Measurements from ENCODE around the gene CACNA1S.

- no peak for TF ChIP-seq CTCF (IDR thresholded peaks at IDR 0.05; ENCODE audit: low read length)
- no peak for TF ChIP-seq EZH2 (IDR thresholded peaks at IDR 0.05; ENCODE audit: borderline replicate concordance, low read length)
Observed at GRCh38 chr1:201019321-201019977, 92.8 kb downstream of the CACNA1S start.
